H9 (cell line): ENCODE results near the gene GALNT10. TPM values are rescaled to one million over a fixed set of nuclear protein-coding genes. Genes with fewer than 3 reads are reported as not detected.

Source experiments
- DNase-seq: peaks from one replicate; pipeline ENCODE4 v3.0.0-alpha.2; 2017
- H2AFZ ChIP-seq: one replicate; pipeline ENCODE4 v1.6.1; 2013; ENCODE audit warnings: mild to moderate bottlenecking, low read length, control low read depth, moderate library complexity
- H2AK5ac ChIP-seq: 2 replicates; pipeline ENCODE4 v1.6.1; 2013; ENCODE audit warnings: low read length, control low read depth, mixed read lengths; ENCODE audit not compliant: insufficient read length
- H2BK120ac ChIP-seq: one replicate; pipeline ENCODE4 v1.6.1; 2013; ENCODE audit warnings: low read depth, mild to moderate bottlenecking, low read length, control low read depth, inconsistent platforms; ENCODE audit not compliant: poor library complexity, severe bottlenecking
- H2BK12ac ChIP-seq: 2 replicates; pipeline ENCODE4 v1.6.1; 2013; ENCODE audit warnings: low read length, control low read depth, mixed read lengths, low read depth; ENCODE audit not compliant: insufficient read length
- H2BK15ac ChIP-seq: 2 replicates; pipeline ENCODE4 v1.6.1; 2013; ENCODE audit warnings: low read depth, low read length, control low read depth
- H2BK20ac ChIP-seq: one replicate; pipeline ENCODE4 v1.6.1; 2013; ENCODE audit warnings: low read depth, mild to moderate bottlenecking, low read length, control low read depth, inconsistent platforms; ENCODE audit not compliant: poor library complexity, severe bottlenecking
- H2BK5ac ChIP-seq: 2 replicates; pipeline ENCODE4 v1.6.1; 2013; ENCODE audit warnings: low read length, control low read depth, mixed read lengths; ENCODE audit not compliant: insufficient read length
- H3K14ac ChIP-seq: 2 replicates; pipeline ENCODE4 v1.6.1; 2013; ENCODE audit warnings: low read length, control low read depth; ENCODE audit not compliant: insufficient read depth
- H3K18ac ChIP-seq: 2 replicates; pipeline ENCODE4 v1.6.1; 2013; ENCODE audit warnings: low read depth, mild to moderate bottlenecking, mixed read lengths, low read length, control low read depth; ENCODE audit not compliant: insufficient read length
- H3K23ac ChIP-seq: 2 replicates; pipeline ENCODE4 v1.6.1; 2013; ENCODE audit warnings: low read length, control low read depth, mixed read lengths, low read depth; ENCODE audit not compliant: insufficient read length
- H3K23me2 ChIP-seq: 2 replicates; pipeline ENCODE4 v1.6.1; 2013; ENCODE audit warnings: low read depth, mild to moderate bottlenecking, mixed read lengths, low read length, control low read depth; ENCODE audit not compliant: insufficient read length, poor library complexity, severe bottlenecking
- H3K27ac ChIP-seq: 2 replicates; pipeline ENCODE4 v1.5.1; 2013; ENCODE audit warnings: low read length, control low read depth, mixed read lengths, low read depth; ENCODE audit not compliant: insufficient read length
- H3K27me3 ChIP-seq: 2 replicates; pipeline ENCODE4 v1.6.1; 2013; ENCODE audit warnings: low read length, control low read depth, inconsistent platforms; ENCODE audit not compliant: insufficient read depth
- H3K4ac ChIP-seq: 2 replicates; pipeline ENCODE4 v1.6.1; 2013; ENCODE audit warnings: low read depth, mild to moderate bottlenecking, control low read depth, inconsistent platforms, low read length, moderate library complexity
- H3K4me1 ChIP-seq: 2 replicates; pipeline ENCODE4 v1.6.1; 2013; ENCODE audit warnings: low read length, control low read depth, inconsistent platforms; ENCODE audit not compliant: insufficient read depth
- H3K4me2 ChIP-seq: 2 replicates; pipeline ENCODE4 v1.6.1; 2013; ENCODE audit warnings: low read length, control low read depth, mixed read lengths; ENCODE audit not compliant: insufficient read length, insufficient read depth
- H3K56ac ChIP-seq: 2 replicates; pipeline ENCODE4 v1.6.1; 2013; ENCODE audit warnings: low read depth, mild to moderate bottlenecking, mixed read lengths, low read length, control low read depth; ENCODE audit not compliant: insufficient read length
- H3K79me1 ChIP-seq: 2 replicates; pipeline ENCODE4 v1.6.1; 2013; ENCODE audit warnings: low read depth, mild to moderate bottlenecking, moderate library complexity, low read length, control low read depth, inconsistent platforms; ENCODE audit not compliant: insufficient read depth, poor library complexity, severe bottlenecking
- H3K79me2 ChIP-seq: 2 replicates; pipeline ENCODE4 v1.6.1; 2013; ENCODE audit warnings: low read length, control low read depth, inconsistent platforms; ENCODE audit not compliant: insufficient read depth
- H3K9ac ChIP-seq: 2 replicates; pipeline ENCODE4 v1.6.1; 2013; ENCODE audit warnings: low read length, control low read depth, mixed read lengths; ENCODE audit not compliant: insufficient read length; ENCODE audit errors: extremely low read depth
- H3K9me3 ChIP-seq: one replicate; pipeline ENCODE4 v1.6.1; 2013; ENCODE audit warnings: low read depth, low read length, inconsistent platforms; ENCODE audit not compliant: control insufficient read depth
- H3T11ph ChIP-seq: one replicate; pipeline ENCODE4 v1.6.1; 2013; ENCODE audit warnings: mild to moderate bottlenecking, low read length, control low read depth, inconsistent platforms
- H4K20me1 ChIP-seq: one replicate; pipeline ENCODE4 v1.6.1; 2013; ENCODE audit not compliant: control insufficient read depth, insufficient read length, insufficient read depth
- H4K5ac ChIP-seq: 2 replicates; pipeline ENCODE4 v1.6.1; 2013; ENCODE audit warnings: low read depth, mild to moderate bottlenecking, mixed read lengths, low read length, control low read depth; ENCODE audit not compliant: insufficient read length
- H4K8ac ChIP-seq: replicated peaks from 2 replicates; pipeline ENCODE4 v1.6.1; 2013; ENCODE audit warnings: low read length, control low read depth, mixed read lengths, low read depth; ENCODE audit not compliant: insufficient read length
- H4K91ac ChIP-seq: 2 replicates; pipeline ENCODE4 v1.6.1; 2013; ENCODE audit warnings: low read depth, mild to moderate bottlenecking, moderate library complexity, mixed read lengths, low read length, control low read depth; ENCODE audit not compliant: insufficient read length
- H3K27ac Mint-ChIP-seq, 3 experiments: 2 replicates in 2 of 3; 3 replicates in 1 of 3; pipeline ENCODE4 v1.8.0; 2020 to 2021; ENCODE audit warnings: mixed read lengths in 3 of 3, mild to moderate bottlenecking in 1 of 3, moderate library complexity in 1 of 3
- H3K27me3 Mint-ChIP-seq: 2 replicates; pipeline ENCODE4 v1.8.0; 2021; ENCODE audit warnings: low read depth, mild to moderate bottlenecking, moderate library complexity, mixed read lengths
- H3K36me3 Mint-ChIP-seq, 3 experiments: 2 replicates in 2 of 3; 3 replicates in 1 of 3; pipeline ENCODE4 v1.8.0; 2020 to 2021; ENCODE audit warnings: low read depth in 3 of 3, mixed read lengths in 3 of 3; ENCODE audit not compliant: insufficient read depth in 1 of 3
- H3K4me1 Mint-ChIP-seq, 2 experiments: 2 replicates each; pipeline ENCODE4 v1.8.0; 2020; ENCODE audit warnings: mixed read lengths in 2 of 2
- H3K4me3 Mint-ChIP-seq, 2 experiments: 2 replicates in 1 of 2; 3 replicates in 1 of 2; pipeline ENCODE4 v1.8.0; 2020 to 2021; ENCODE audit warnings: mild to moderate bottlenecking in 2 of 2, mixed read lengths in 2 of 2, moderate library complexity in 1 of 2
- H3K9me3 Mint-ChIP-seq, 2 experiments: 2 replicates in 1 of 2; 3 replicates in 1 of 2; pipeline ENCODE4 v1.8.0; 2020; ENCODE audit warnings: mild to moderate bottlenecking in 2 of 2, mixed read lengths in 2 of 2, moderate library complexity in 1 of 2
- CTCF ChIP-seq: fragments of 200-600 bp; sonication (generic); conservative IDR thresholded peaks from 3 replicates; pipeline ENCODE4 v1.8.0; 2021; ENCODE audit warnings: antibody characterized with exemption, mild to moderate bottlenecking
- WGBS: extraction: QIAGEN DNeasy Blood & Tissue Kit; methylation state at CpG from one replicate; pipeline ENCODE4 v1.1.7; 2013; ENCODE audit warnings: missing lambda C conversion rate, low lambda C conversion rate, mixed read lengths; ENCODE audit not compliant: insufficient read length; ENCODE audit errors: extremely low coverage; 5-methylcytosine and 5-hydroxymethylcytosine counted together
- total RNA-seq: library from RNA; stranded (reverse); gene quantifications from 2 replicates; pipeline ENCODE4 v1.2.1, GENCODE V29; 2021

GALNT10 gene
- total RNA-seq, 1 experiment from 2014 or later: 15.4 TPM

GRCh38 chr5:154227090-154227489, 36.6 kb downstream of the GALNT10 start:
- Histone ChIP-seq H2BK20ac (no peak overlapping the region), H2AK5ac (no peak overlapping the region), H3K23ac (no peak overlapping the region), H3K27me3 (no peaks in the 10 kb centered on the region), H3K9me3 (no peaks in the 10 kb centered on the region), H2BK5ac (no peak overlapping the region), H3K79me2 (no peaks in the 10 kb centered on the region), H3K14ac (no peak overlapping the region), H3K56ac (no peak overlapping the region), H2BK15ac (no peak overlapping the region), H3K4me1 (peaks cover 4% of the 10 kb centered on the region; the same call in 1 of the 2 replicates), H3K27ac (no peak overlapping the region), H4K91ac (no peak overlapping the region), H4K20me1 (no peaks in the 10 kb centered on the region), H2AFZ (no peak overlapping the region), H3K23me2 (no peaks in the 10 kb centered on the region), H3K9ac (no peak overlapping the region), H4K8ac (no peak overlapping the region), H2BK12ac (no peak overlapping the region), H4K5ac (no peak overlapping the region), H3K4me2 (no peak overlapping the region), H3T11ph (no peak overlapping the region), H3K18ac (no peak overlapping the region), H3K79me1 (no peaks in the 10 kb centered on the region), H2BK120ac (no peak overlapping the region), H3K4ac (no peak overlapping the region)
- no peaks in the 10 kb centered on the region for H3K27me3 Mint-ChIP-seq
- peaks cover 4 to 5% of the 10 kb centered on the region in 2 experiments; a peak in 3 of 4 replicates for H3K4me1 Mint-ChIP-seq
- H3K9me3 Mint-ChIP-seq: peaks cover 18 to 20% of the 10 kb centered on the region in 2 experiments; a peak in 4 of 5 replicates
- H3K4me3 Mint-ChIP-seq: no peak overlapping the region
- no peak overlapping the region for H3K27ac Mint-ChIP-seq
- no peak for DNase-seq
- WGBS: no CpG with 5 or more reads among the region's 2 CpGs
- TF ChIP-seq CTCF: no peak
- peaks cover 9 to 15% (median 10%) of the 10 kb centered on the region in 3 experiments for H3K36me3 Mint-ChIP-seq
